Keratinocyte (primary cell): ENCODE data around the gene EPHA3. TPM values are rescaled to one million over a fixed set of nuclear protein-coding genes. Genes with fewer than 3 reads are reported as not detected.

Experiments used
- DNase-seq: peaks from one replicate; pipeline ENCODE4 v3.0.0-alpha.2; 2011; ENCODE audit warnings: low read depth, missing footprints, low spot score
- FAIRE-seq: peaks from 2 replicates; lab custom pipeline; 2011; peaks lifted over from hg19 to GRCh38; lab: Jason Lieb, UNC
- H2AFZ ChIP-seq: 2 replicates; pipeline ENCODE4 v1.6.0; 2012; ENCODE audit warnings: low read length, control low read depth, inconsistent platforms; ENCODE audit not compliant: control insufficient read depth
- H3K27ac ChIP-seq: 2 replicates; pipeline ENCODE4 v1.5.1; 2011; ENCODE audit warnings: low read length; ENCODE audit not compliant: control insufficient read depth, insufficient read depth
- H3K27me3 ChIP-seq: 3 replicates; pipeline ENCODE4 v1.6.0; 2011; ENCODE audit warnings: low read length; ENCODE audit not compliant: control insufficient read depth, insufficient read depth; ENCODE audit errors: extremely low read depth
- H3K36me3 ChIP-seq, 2 experiments: 2 replicates in 1 of 2; 3 replicates in 1 of 2; pipeline ENCODE4 v1.5.1; 2011; ENCODE audit warnings: low read length in 2 of 2, mild to moderate bottlenecking in 1 of 2; ENCODE audit not compliant: control insufficient read depth in 2 of 2, insufficient read depth in 2 of 2; ENCODE audit errors: extremely low read depth in 1 of 2
- H3K4me1 ChIP-seq: 3 replicates; pipeline ENCODE4 v1.5.1; 2011; ENCODE audit warnings: low read length; ENCODE audit not compliant: control insufficient read depth, insufficient read depth; ENCODE audit errors: extremely low read depth
- H3K4me2 ChIP-seq: 3 replicates; pipeline ENCODE4 v1.6.0; 2011; ENCODE audit warnings: low read depth, low read length; ENCODE audit not compliant: control insufficient read depth, insufficient read depth; ENCODE audit errors: extremely low read depth
- H3K4me3 ChIP-seq, 3 experiments: fragments of 200-600 bp in 1 of 3; sonication (generic) in 1 of 3; 2 replicates in 2 of 3; 3 replicates in 1 of 3; pipeline ENCODE4 v1.5.1; 2011 to 2016; ENCODE audit warnings: low read length in 3 of 3, mild to moderate bottlenecking in 3 of 3, control low read depth in 2 of 3, inconsistent platforms in 1 of 3, low read depth in 1 of 3, mixed read lengths in 1 of 3, mixed run types in 1 of 3, moderate library complexity in 1 of 3; ENCODE audit not compliant: control insufficient read depth in 2 of 3, insufficient read depth in 2 of 3; ENCODE audit errors: extremely low read depth in 1 of 3
- H3K79me2 ChIP-seq: 2 replicates; pipeline ENCODE4 v1.6.0; 2012; ENCODE audit warnings: low read length; ENCODE audit not compliant: control insufficient read depth, insufficient read depth
- H3K9ac ChIP-seq: 3 replicates; pipeline ENCODE4 v1.6.0; 2011; ENCODE audit warnings: low read length; ENCODE audit not compliant: control insufficient read depth, insufficient read depth; ENCODE audit errors: extremely low read depth
- H3K9me1 ChIP-seq: 3 replicates; pipeline ENCODE4 v1.6.0; 2011; ENCODE audit warnings: low read length; ENCODE audit not compliant: control insufficient read depth, insufficient read depth; ENCODE audit errors: extremely low read depth
- H3K9me3 ChIP-seq: 2 replicates; pipeline ENCODE4 v1.5.1; 2012; ENCODE audit warnings: low read depth, low read length; ENCODE audit not compliant: control insufficient read depth
- H4K20me1 ChIP-seq: 3 replicates; pipeline ENCODE4 v1.6.0; 2011; ENCODE audit warnings: low read length; ENCODE audit not compliant: control insufficient read depth, insufficient read depth; ENCODE audit errors: extremely low read depth
- CTCF ChIP-seq, 3 experiments: IDR thresholded peaks in 1 of 3; conservative IDR thresholded peaks in 1 of 3; optimal IDR thresholded peaks in 1 of 3; 2 replicates in 2 of 3; 3 replicates in 1 of 3; pipeline versions ENCODE3 to v1.5.1; 2011; ENCODE audit warnings: low read length in 3 of 3, mild to moderate bottlenecking in 3 of 3, moderate library complexity in 2 of 3, control low read depth in 1 of 3, inconsistent platforms in 1 of 3; ENCODE audit not compliant: insufficient read depth in 2 of 3; ENCODE audit errors: extremely low read depth in 1 of 3
- EZH2 ChIP-seq: IDR thresholded peaks from one replicate; pipeline ENCODE4 v1.6.1; 2012; ENCODE audit warnings: inconsistent platforms, mild to moderate bottlenecking, low read length, moderate library complexity
- dilution Hi-C: fragments of 300-500 bp; cut with MboI; formaldehyde crosslinking; loops from one replicate; pipeline ENCODE4 v1.7.0; 2020; ENCODE audit warnings: low sequenced_read_pairs; ENCODE audit not compliant: extremely low pct_ligation_motif_present
- polyA plus RNA-seq, 5 experiments: library from polyadenylated mRNA; depleted of rRNA in 3 of 5; stranded (reverse) in 3 of 5; stranded (forward) in 1 of 5; unstranded in 1 of 5; fragments of >200 nt; gene quantifications; 1 replicate in 1 of 5; 2 replicates in 3 of 5; 3 replicates in 1 of 5; pipeline versions ENCODE4 v1.2.1 to v1.2.3, GENCODE V29; 2011 to 2012; ENCODE audit warnings: missing spikeins in 2 of 5, low read depth in 1 of 5, low replicate concordance in 1 of 5

Gene EPHA3
- polyA plus RNA-seq, 1 donor (not counting 4 experiments of a cell fraction or from before 2014, with no cell fraction given), result 0.13 TPM

GRCh38 chr3:89098173-89098572 is 9.2 kb upstream of the EPHA3 start:
- FAIRE-seq (peak; percentile 36), DNase-seq (no peak)

GRCh38 chr3:89098964-89099585 is 8.3 kb upstream of the EPHA3 start:
- Histone ChIP-seq H3K4me3 (no peak overlapping the region), H3K4me1 (no peaks in the 10 kb centered on the region), H3K4me2 (no peak overlapping the region), H3K27me3 (no peaks in the 10 kb centered on the region), H3K9ac (no peak overlapping the region), H3K36me3 (no peaks in the 10 kb centered on the region), H3K79me2 (no peaks in the 10 kb centered on the region), H3K9me3 (no peaks in the 10 kb centered on the region), H3K9me1 (no peaks in the 10 kb centered on the region), H2AFZ (no peak overlapping the region), H4K20me1 (no peaks in the 10 kb centered on the region), H3K27ac (no peak overlapping the region)
- DNase-seq (no peak), FAIRE-seq (no peak)
- peak; percentile 77 to 88 (median 86) for TF ChIP-seq CTCF (optimal IDR thresholded peaks at IDR 0.05 in 1 of 3, IDR thresholded peaks at IDR 0.05 in 1 of 3, conservative IDR thresholded peaks at IDR 0.05 in 1 of 3; ENCODE audit: extremely low read depth in 1 of 3, insufficient read depth in 2 of 3, low read length in 3 of 3)
- TF ChIP-seq EZH2, result no peak
- dilution Hi-C loops, result no loop called here

More at GRCh38 chr3:89098173-89098572, 9.2 kb upstream of the EPHA3 start:
- H3K27ac ChIP-seq, result no peak overlapping the region
- dilution Hi-C loops, result no loop called here
- no peaks in the 10 kb centered on the region for H3K27me3 ChIP-seq
- TF ChIP-seq EZH2 (no peak), CTCF (optimal IDR thresholded peaks at IDR 0.05 in 1 of 3, IDR thresholded peaks at IDR 0.05 in 1 of 3, conservative IDR thresholded peaks at IDR 0.05 in 1 of 3; ENCODE audit: extremely low read depth in 1 of 3, insufficient read depth in 2 of 3, low read length in 3 of 3) (no peak)
- no peaks in the 10 kb centered on the region for H3K9me1 ChIP-seq
- H3K79me2 ChIP-seq, result no peaks in the 10 kb centered on the region
- H3K36me3 ChIP-seq, result no peaks in the 10 kb centered on the region
- no peak overlapping the region for H3K4me3 ChIP-seq
- no peaks in the 10 kb centered on the region for H3K9me3 ChIP-seq
- H3K4me2 ChIP-seq, result no peak overlapping the region
- no peak overlapping the region for H3K9ac ChIP-seq
- H3K4me1 ChIP-seq, result no peaks in the 10 kb centered on the region
- no peak overlapping the region for H2AFZ ChIP-seq
- no peaks in the 10 kb centered on the region for H4K20me1 ChIP-seq
